Calu3 (cell line): ENCODE measurements around the gene VWA7. TPM values are rescaled to one million over a fixed set of nuclear protein-coding genes. Genes with fewer than 3 reads are reported as not detected.
"Not testable (repeated sequence)": the region's sequence is repeated elsewhere in the genome, so short reads cannot be mapped to it uniquely, and the experiment has no call there.

Experiments used
- BruUV-seq: library from RNA; stranded (reverse); fragments of 400-500 nt; replicated peaks from 2 replicates; lab custom pipeline; 2021; lab: Mats Ljungman, UMichigan
- CTCF ChIA-PET: fragments of 300-600 bp; sonication (Branson Sonifier 250); formaldehyde crosslinking; loops from one replicate; lab custom pipeline; 2022; ENCODE audit warnings: antibody characterized with exemption; lab: Charles Lee
- DNase-seq: peaks from one replicate; pipeline ENCODE4 v3.0.0; 2022
- H3K27ac Mint-ChIP-seq: one replicate; pipeline ENCODE4 v1.8.0; 2022; ENCODE audit warnings: mixed read lengths; ENCODE audit not compliant: unreplicated experiment
- H3K27me3 Mint-ChIP-seq: one replicate; pipeline ENCODE4 v1.8.0; 2022; ENCODE audit warnings: mixed read lengths; ENCODE audit not compliant: unreplicated experiment
- H3K36me3 Mint-ChIP-seq: one replicate; pipeline ENCODE4 v1.8.0; 2022; ENCODE audit warnings: mild to moderate bottlenecking, moderate library complexity, mixed read lengths; ENCODE audit not compliant: insufficient read depth, unreplicated experiment
- H3K4me1 Mint-ChIP-seq: one replicate; pipeline ENCODE4 v1.8.0; 2022; ENCODE audit warnings: mild to moderate bottlenecking, low read depth, mixed read lengths; ENCODE audit not compliant: unreplicated experiment
- H3K4me3 Mint-ChIP-seq: one replicate; pipeline ENCODE4 v1.8.0; 2022; ENCODE audit warnings: mild to moderate bottlenecking, low read depth, moderate library complexity, mixed read lengths; ENCODE audit not compliant: unreplicated experiment
- H3K9me3 Mint-ChIP-seq: one replicate; pipeline ENCODE4 v1.8.0; 2022; ENCODE audit warnings: low read depth, mixed read lengths; ENCODE audit not compliant: unreplicated experiment
- CTCF ChIP-seq: fragments of 200-600 bp; IDR thresholded peaks from one replicate; pipeline ENCODE4 v1.8.0; 2022; ENCODE audit warnings: antibody characterized with exemption; ENCODE audit not compliant: unreplicated experiment
- intact Hi-C: fragments of 100-400 bp; cut with micrococcal nuclease; formaldehyde crosslinking; loops from one replicate; pipeline ENCODE4 v1.10.0; 2022; ENCODE audit not compliant: unreplicated experiment
- total RNA-seq: library from RNA; stranded (reverse); gene quantifications from 2 replicates; pipeline ENCODE4 v1.2.3, GENCODE V29; 2022

Gene VWA7
- total RNA-seq, 1 experiment from 2014 or later = 22.1 TPM

- intact Hi-C loops = no loop called here
- TF ChIP-seq CTCF = peak; percentile 89
- Mint-ChIP-seq H3K27ac (peak within 1 kb of the TSS; percentile 96), H3K36me3 (peaks cover 54% of the 10 kb centered on the region), H3K4me1 (peaks cover 19% of the 10 kb centered on the region), H3K27me3 (no peaks in the 10 kb centered on the region), H3K4me3 (peak within 1 kb of the TSS; percentile 99), H3K9me3 (no peaks in the 10 kb centered on the region)
- BruUV-seq = TSS peak; percentile 70
- peak; percentile 100 for DNase-seq
- CTCF ChIA-PET = interaction anchor here (0.7 to 2.3 kb wide), 22 partner anchors 8 to 139 kb away, joined by 3 to 25 read pairs (median 6); partner anchors contain the start of genes CFB, DDAH2, HSPA1A and HSPA1B
Observed at GRCh38 chr6:31806470-31807272, 29.5 kb upstream of the VWA7 start, which contains the start of gene LSM2. TSS of gene LSM2 (minus strand) at chr6:31806966. CDS start at chr6:31806757, 209 bp downstream.

GRCh38 chr6:31805939-31806469 lies 28.9 kb upstream of the VWA7 start:
- TF ChIP-seq CTCF = no peak
- DNase-seq = no peak
- H3K4me1 Mint-ChIP-seq = peaks cover 19% of the 10 kb centered on the region
- no peaks in the 10 kb centered on the region for H3K9me3 Mint-ChIP-seq
- CTCF ChIA-PET = interaction anchor here (0.5 to 2.3 kb wide), 16 partner anchors 9 to 477 kb away, joined by 3 to 25 read pairs (median 9); partner anchors contain the start of genes CFB, DDAH2, HSPA1A and HSPA1L
- peaks cover 61% of the 10 kb centered on the region for H3K36me3 Mint-ChIP-seq
- peak overlapping the region; percentile 96 for H3K27ac Mint-ChIP-seq
- no TSS peak for BruUV-seq
- intact Hi-C loops = no loop called here
- H3K4me3 Mint-ChIP-seq = peak overlapping the region; percentile 99
- H3K27me3 Mint-ChIP-seq = no peaks in the 10 kb centered on the region

GRCh38 chr6:31801031-31801927 lies 24.2 kb upstream of the VWA7 start:
- BruUV-seq, H3K4me1 Mint-ChIP-seq, H3K4me3 Mint-ChIP-seq, H3K9me3 Mint-ChIP-seq, H3K27me3 Mint-ChIP-seq, intact Hi-C loops, DNase-seq: not testable (repeated sequence)
- peak overlapping the region; percentile 42 for H3K27ac Mint-ChIP-seq
- CTCF ChIA-PET = interaction anchor here (1.7 kb wide), 1 partner anchor 29 kb away, joined by 3 read pairs; no protein-coding TSS in a partner anchor
- H3K36me3 Mint-ChIP-seq = peaks cover 96% of the 10 kb centered on the region

GRCh38 chr6:31799781-31800180 lies 22.7 kb upstream of the VWA7 start:
- H3K4me3 Mint-ChIP-seq = no peak overlapping the region
- H3K4me1 Mint-ChIP-seq = no peaks in the 10 kb centered on the region
- intact Hi-C loops = no loop called here
- peaks cover 95% of the 10 kb centered on the region for H3K36me3 Mint-ChIP-seq
- no peak for DNase-seq
- CTCF ChIA-PET = interaction anchor here (1.2 kb wide), 1 partner anchor 25 kb away, joined by 5 read pairs; no protein-coding TSS in a partner anchor
- no peak overlapping the region for H3K27ac Mint-ChIP-seq
- no TSS peak for BruUV-seq
- no peak for TF ChIP-seq CTCF
- no peaks in the 10 kb centered on the region for H3K27me3 Mint-ChIP-seq
- no peaks in the 10 kb centered on the region for H3K9me3 Mint-ChIP-seq
